ENCODE data around the gene SCAF1. TPM values are rescaled to one million over a fixed set of nuclear protein-coding genes. Genes with fewer than 3 reads are reported as not detected.
"Not testable (repeated sequence)": the region's sequence is repeated elsewhere in the genome, so short reads cannot be mapped to it uniquely, and the experiment has no call there.

The SCAF1 gene
- total RNA-seq, 2 experiments from 2014 or later: 48.1 to 59.9 TPM

DNA sequence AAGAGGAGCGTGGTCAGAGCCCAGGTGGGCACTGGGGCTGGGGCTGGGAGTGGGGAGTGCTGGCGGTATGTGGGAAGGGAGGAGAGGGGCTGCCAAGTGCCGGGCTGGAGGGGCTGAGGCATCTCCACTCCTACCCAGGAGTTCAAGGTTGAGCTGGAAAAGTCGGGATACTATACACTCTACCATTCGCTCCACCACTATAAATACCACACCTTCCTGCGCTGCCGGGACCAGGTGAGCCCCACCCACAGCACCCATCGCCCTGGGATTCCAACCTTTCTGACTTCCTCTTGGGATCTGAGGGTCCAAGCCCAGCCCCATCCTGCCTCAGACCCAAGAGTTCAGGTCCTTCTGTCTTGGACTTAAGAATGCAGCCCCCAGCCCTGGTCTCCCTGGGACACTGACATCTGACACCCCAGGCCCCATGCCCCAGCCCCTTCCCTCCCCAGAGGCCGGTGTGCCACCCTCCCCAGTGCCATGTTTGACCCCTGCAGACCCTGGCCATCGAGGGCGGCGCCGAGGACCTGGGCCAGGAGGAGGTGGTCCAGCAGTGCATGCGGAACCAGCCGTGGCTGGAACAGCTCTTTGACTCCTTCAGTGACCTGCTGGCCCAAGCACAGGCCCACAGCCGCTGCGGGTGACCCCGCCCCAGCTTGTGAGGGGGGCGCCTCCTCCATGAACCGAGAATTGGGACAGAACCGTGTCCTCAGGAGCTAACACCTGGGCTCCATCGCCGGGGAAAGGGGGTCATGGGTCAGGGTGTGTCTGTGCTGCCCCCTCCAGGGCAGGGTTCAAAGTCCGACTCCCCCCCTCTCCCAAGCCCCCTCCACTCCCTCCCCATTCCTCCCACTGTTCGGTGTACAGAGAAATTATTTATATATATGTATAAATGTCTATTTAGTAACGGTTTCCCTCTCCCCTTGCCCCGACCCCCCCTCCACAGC lies 16.8 kb upstream of the SCAF1 start:
- H3K36me3 Mint-ChIP-seq (ENCODE audit: low read depth): peaks cover 48% of the 10 kb centered on the region
- no peak for DNase-seq
- ChIA-PET POLR2A (no interaction called here), CTCF (interaction anchor here (0.9 kb wide), 1 partner anchor 15 kb away, joined by 4 read pairs; the partner anchor contains the start of gene RRAS)
- H3K4me1 Mint-ChIP-seq: no peaks in the 10 kb centered on the region
- H3K27me3 Mint-ChIP-seq: no peaks in the 10 kb centered on the region
- H3K27ac Mint-ChIP-seq: no peak overlapping the region
- no peaks in the 10 kb centered on the region for H3K9me3 Mint-ChIP-seq
- H3K4me3 Mint-ChIP-seq: no peak overlapping the region

DNA sequence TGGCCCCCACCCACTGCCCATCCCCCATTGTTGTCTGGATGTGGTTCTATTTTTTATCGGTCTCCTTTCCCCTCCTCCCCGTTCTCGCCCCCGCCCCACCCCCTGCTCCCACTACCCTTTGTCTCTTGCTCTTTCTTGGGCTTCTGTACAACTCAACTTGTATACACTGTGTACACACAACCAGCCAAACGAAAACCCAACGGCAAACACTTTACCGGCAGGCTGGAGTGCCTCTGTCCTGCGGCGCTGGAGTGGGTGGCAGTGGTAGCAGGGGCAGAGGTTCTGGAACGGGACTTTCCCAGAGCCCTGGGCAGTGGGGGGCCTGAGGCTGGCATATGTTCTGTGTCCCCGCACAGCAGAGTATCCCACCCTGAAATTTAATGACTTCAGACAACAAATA lies 15.8 kb upstream of the SCAF1 start:
- no peak overlapping the region for H3K27ac Mint-ChIP-seq
- ChIA-PET CTCF (no interaction called here), POLR2A (no interaction called here)
- H3K27me3 Mint-ChIP-seq: no peaks in the 10 kb centered on the region
- H3K4me3 Mint-ChIP-seq: no peak overlapping the region
- no peak for DNase-seq
- no peaks in the 10 kb centered on the region for H3K9me3 Mint-ChIP-seq
- no peaks in the 10 kb centered on the region for H3K4me1 Mint-ChIP-seq
- peaks cover 46% of the 10 kb centered on the region for H3K36me3 Mint-ChIP-seq (ENCODE audit: low read depth)

DNA sequence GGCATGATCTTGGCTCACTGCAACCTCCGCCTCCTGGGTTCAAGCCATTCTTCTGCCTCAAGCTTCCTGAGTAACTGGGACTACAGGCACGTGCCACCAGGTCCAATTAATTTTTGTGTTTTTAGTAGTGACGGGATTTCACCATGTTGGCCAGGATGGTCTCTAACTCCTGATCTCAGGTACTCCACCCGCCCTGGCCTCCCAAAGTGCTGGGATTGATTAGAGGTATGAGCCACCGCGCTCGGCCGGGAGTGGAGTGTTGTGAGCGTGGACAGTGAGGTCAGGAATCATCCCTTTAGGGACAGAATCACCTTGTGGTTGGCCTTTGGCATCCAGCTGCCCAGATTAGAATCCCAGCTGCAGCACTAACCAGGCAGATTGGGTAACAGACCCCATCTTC lies 12.3 kb upstream of the SCAF1 start:
- Mint-ChIP-seq H3K9me3 (no peaks in the 10 kb centered on the region), H3K36me3 (ENCODE audit: low read depth) (peaks cover 20% of the 10 kb centered on the region), H3K27me3 (no peaks in the 10 kb centered on the region), H3K27ac (no peak overlapping the region), H3K4me1 (no peaks in the 10 kb centered on the region), H3K4me3 (no peak overlapping the region)
- no peak for DNase-seq
- POLR2A ChIA-PET: no interaction called here
- CTCF ChIA-PET: interaction anchor here (0.7 kb wide), 1 partner anchor 12 kb away, joined by 3 read pairs; no protein-coding TSS in a partner anchor

DNA sequence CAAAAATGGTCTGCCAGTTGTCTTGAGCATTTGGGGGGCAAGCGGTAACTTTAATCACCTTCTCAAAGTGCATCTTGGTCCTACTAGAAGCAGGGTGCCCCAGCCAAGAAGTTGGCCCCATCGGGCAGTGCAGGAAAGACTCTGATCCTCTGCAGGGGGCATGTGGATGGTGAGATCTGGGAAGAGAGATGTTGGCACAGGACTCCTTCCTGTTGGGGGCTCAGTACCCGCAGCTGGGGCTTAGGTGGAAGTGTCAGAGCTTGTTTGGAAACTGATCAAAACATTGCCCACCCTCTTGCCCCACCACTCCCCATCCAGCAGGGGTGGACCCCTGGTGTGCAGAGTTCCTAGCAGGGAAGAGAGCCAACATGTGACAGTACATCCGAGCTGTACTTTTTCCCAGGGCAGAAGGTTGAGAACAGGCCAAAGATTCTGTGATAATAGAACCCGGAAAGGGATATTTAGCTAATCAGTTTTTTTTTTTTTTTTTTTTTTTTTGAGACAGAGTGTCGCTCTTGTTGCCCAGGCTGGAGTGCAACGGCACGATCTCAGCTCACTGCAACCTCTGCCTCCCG lies 10.9 kb upstream of the SCAF1 start:
- H3K4me3 Mint-ChIP-seq: no peak overlapping the region
- ChIA-PET POLR2A (interaction anchor here (0.6 kb wide), 2 partner anchors 20 to 177 kb away, joined by 4 to 5 read pairs; no protein-coding TSS in a partner anchor), CTCF (interaction anchor here (0.6 to 1.1 kb wide), 6 partner anchors 9 to 126 kb away, joined by 3 to 4 read pairs (median 3); partner anchors contain the start of gene RRAS)
- no peaks in the 10 kb centered on the region for H3K9me3 Mint-ChIP-seq
- H3K36me3 Mint-ChIP-seq (ENCODE audit: low read depth): peaks cover 15% of the 10 kb centered on the region
- DNase-seq: no peak
- no peaks in the 10 kb centered on the region for H3K4me1 Mint-ChIP-seq
- no peaks in the 10 kb centered on the region for H3K27me3 Mint-ChIP-seq
- no peak overlapping the region for H3K27ac Mint-ChIP-seq

DNA sequence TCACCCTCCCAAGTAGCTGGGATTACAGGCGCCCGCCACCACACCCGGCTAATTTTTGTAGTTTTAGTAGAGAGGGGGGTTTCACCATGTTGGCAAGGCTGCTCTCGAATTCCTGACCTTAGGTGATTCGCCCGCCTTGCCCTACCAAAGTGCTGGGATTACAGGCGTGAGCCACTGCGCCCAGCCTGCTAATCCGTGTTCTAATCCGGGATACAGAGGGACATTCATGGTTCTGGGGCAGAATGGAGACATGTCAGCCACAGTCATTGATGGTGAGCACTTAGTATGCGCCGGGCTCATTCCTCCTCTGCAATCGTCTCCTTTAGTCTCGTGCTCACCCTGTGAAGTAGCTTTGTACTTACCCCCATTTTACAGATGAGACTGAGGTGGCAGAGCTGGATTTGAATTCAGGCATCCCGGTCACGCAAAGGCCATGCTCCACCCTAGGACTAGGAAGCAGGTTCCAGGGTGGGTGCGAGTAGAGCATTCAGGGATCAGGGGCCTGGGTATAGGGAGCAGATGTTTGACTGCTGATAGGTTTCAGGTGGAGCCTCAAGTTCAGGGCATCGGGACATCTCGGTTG lies 10.3 kb upstream of the SCAF1 start:
- H3K9me3 Mint-ChIP-seq: no peaks in the 10 kb centered on the region
- peaks cover 15% of the 10 kb centered on the region for H3K36me3 Mint-ChIP-seq (ENCODE audit: low read depth)
- DNase-seq: no peak
- CTCF ChIA-PET: interaction anchor here (0.6 to 1.1 kb wide), 3 partner anchors 8 to 126 kb away, joined by 3 to 4 read pairs (median 3); partner anchors contain the start of gene RRAS
- H3K4me1 Mint-ChIP-seq: no peaks in the 10 kb centered on the region
- H3K27me3 Mint-ChIP-seq: no peaks in the 10 kb centered on the region
- H3K27ac Mint-ChIP-seq: peak overlapping the region; percentile 55
- POLR2A ChIA-PET: no interaction called here
- no peak overlapping the region for H3K4me3 Mint-ChIP-seq

DNA sequence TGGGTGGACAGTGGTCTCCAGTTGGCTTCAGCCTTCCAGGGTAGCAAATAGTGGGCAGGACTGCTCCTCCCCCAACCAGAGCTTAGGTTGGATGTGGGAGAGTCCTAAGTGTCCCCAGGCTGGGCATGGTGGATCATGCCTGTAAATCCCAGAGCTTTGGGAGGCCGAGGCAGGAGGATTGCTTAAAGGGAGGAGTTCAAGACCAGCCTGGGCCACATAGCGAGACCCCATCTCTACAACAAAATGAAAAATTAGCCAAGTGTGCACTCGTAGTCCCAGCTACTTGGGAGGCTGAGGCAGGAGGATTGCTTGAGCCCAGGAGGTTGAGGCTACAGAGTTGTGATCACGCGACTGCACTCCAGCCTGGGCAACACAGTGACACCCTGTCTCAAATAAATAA lies 9.4 kb upstream of the SCAF1 start:
- POLR2A ChIA-PET: no interaction called here
- no peak overlapping the region for H3K27ac Mint-ChIP-seq
- H3K4me1 Mint-ChIP-seq: no peaks in the 10 kb centered on the region
- no peak for DNase-seq
- no peaks in the 10 kb centered on the region for H3K9me3 Mint-ChIP-seq
- H3K4me3 Mint-ChIP-seq: no peak overlapping the region
- H3K36me3 Mint-ChIP-seq (ENCODE audit: low read depth): peaks cover 9% of the 10 kb centered on the region
- CTCF ChIA-PET: no interaction called here
- H3K27me3 Mint-ChIP-seq: no peaks in the 10 kb centered on the region

DNA sequence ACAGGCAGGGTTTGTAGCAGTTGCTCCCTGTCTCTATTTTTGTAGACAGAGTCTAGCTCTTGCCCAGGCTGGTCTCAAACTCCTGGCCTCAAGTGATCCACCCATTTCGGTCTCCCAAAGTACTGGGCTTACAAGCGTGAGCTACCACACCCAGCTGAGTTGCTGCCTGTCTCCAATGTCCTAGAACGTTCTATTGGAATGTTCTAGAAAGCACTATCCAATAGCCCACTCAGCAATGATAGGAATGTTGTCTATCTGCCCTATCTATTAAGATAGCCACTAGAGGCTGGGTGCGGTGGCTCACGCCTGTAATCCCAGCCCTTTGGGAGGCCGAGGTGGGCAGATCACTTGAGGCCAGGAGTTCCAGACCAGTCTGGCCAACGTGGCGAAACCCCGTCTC lies 8.7 kb upstream of the SCAF1 start:
- H3K27ac Mint-ChIP-seq; DNase-seq; CTCF ChIA-PET; H3K27me3 Mint-ChIP-seq; H3K36me3 Mint-ChIP-seq (ENCODE audit: low read depth); H3K4me1 Mint-ChIP-seq; H3K9me3 Mint-ChIP-seq; POLR2A ChIA-PET; H3K4me3 Mint-ChIP-seq: not testable (repeated sequence)

DNA sequence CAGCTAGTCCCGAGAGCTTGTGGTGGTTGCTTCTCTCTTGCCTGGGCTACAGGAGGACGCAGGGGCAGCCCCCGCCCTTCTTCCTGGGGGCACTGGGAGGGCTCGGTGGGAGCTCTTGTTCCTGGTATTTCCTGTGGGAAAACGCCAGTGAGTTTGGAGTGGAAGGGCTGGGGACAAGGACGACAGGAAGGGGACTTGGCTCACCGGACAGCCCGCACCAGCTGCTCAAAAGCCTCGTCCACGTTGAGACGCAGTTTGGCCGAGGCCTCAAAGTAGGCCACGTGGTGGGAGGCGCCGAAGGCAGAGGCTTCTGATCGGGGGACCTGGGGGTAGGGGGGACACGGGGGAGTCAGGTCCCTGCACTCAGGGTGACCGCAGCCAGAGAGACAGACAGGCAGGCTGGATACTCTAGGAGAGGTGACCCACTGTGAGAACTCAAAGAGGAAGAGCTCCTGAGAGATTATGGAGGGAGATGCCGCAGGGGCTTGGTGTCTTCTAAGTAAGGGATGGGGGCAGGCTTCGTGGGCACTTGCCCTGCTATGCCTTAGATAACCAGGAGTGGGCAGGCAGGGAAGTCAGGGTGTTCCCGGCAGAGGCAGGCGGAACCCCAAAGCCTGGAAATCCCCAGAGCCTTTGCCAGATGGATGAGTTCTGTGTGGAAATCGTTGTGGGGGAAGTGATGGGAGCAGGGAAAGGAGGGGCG lies 6.3 kb upstream of the SCAF1 start:
- H3K36me3 Mint-ChIP-seq (ENCODE audit: low read depth): no peaks in the 10 kb centered on the region
- H3K27ac Mint-ChIP-seq: no peak overlapping the region
- no peaks in the 10 kb centered on the region for H3K9me3 Mint-ChIP-seq
- H3K27me3 Mint-ChIP-seq: peaks cover 7% of the 10 kb centered on the region
- H3K4me3 Mint-ChIP-seq: no peak overlapping the region
- CTCF ChIA-PET: no interaction called here
- no peak for DNase-seq
- peaks cover 22% of the 10 kb centered on the region for H3K4me1 Mint-ChIP-seq
- POLR2A ChIA-PET: no interaction called here

DNA sequence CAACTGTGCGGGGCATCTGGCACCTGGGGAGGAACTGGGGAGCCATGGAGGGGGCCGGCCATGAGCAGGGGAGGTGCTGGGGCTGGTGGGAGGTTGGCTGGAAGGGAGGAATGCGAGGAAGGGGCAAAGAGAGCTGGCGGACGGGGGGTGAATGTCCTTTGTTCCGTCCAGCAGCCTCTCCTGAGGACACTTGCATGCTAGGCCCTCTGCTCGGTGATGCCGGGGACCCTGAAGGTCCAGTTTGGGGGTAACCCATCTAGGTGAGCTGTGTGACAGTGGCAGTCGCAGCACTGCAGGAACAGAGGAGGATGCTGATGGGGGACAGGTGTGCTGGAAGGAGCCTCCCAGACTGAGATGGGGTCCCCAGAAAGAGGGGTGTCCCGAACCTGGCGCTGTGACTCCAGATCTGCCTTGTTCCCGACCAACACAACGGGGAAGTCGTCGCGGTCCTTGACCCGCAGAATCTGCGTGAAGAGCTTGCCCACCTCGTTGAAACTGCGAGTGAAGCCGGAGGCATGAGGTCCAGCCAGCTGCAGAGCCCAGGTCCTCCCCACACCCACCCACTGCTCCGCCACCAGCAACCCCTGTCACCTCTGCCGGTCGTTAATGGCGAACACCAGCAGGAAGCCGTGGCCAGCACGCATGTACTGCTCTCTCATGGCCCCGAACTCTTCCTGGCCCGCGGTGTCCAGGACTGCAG lies 5.6 kb upstream of the SCAF1 start:
- DNase-seq: no peak
- Mint-ChIP-seq H3K9me3 (no peaks in the 10 kb centered on the region), H3K27ac (peak overlapping the region; percentile 11), H3K4me1 (peaks cover 26% of the 10 kb centered on the region), H3K36me3 (ENCODE audit: low read depth) (no peaks in the 10 kb centered on the region), H3K27me3 (peaks cover 7% of the 10 kb centered on the region), H3K4me3 (no peak overlapping the region)
- POLR2A ChIA-PET: no interaction called here
- CTCF ChIA-PET: no interaction called here

- ChIA-PET CTCF (interaction anchor here (1.1 kb wide), 1 partner anchor 210 kb away, joined by 4 read pairs; no protein-coding TSS in a partner anchor), POLR2A (no interaction called here)
- DNase-seq: no peak
- H3K4me3 Mint-ChIP-seq: peak overlapping the region; percentile 42
- H3K36me3 Mint-ChIP-seq (ENCODE audit: low read depth): no peaks in the 10 kb centered on the region
- peak overlapping the region; percentile 60 for H3K27ac Mint-ChIP-seq
- H3K27me3 Mint-ChIP-seq: peaks cover 7% of the 10 kb centered on the region
- H3K9me3 Mint-ChIP-seq: no peaks in the 10 kb centered on the region
- peaks cover 37% of the 10 kb centered on the region for H3K4me1 Mint-ChIP-seq
Observed at GRCh38 chr19:49637821-49638738, 3.9 kb upstream of the SCAF1 start.

GRCh38 chr19:49639401-49640112 lies 2.5 kb upstream of the SCAF1 start:
- ChIA-PET POLR2A (interaction anchor here (0.7 to 1.4 kb wide), 3 partner anchors 24 to 49 kb away, joined by 3 to 4 read pairs (median 3); no protein-coding TSS in a partner anchor), CTCF (interaction anchor here (0.6 to 1.5 kb wide), 15 partner anchors 8 to 195 kb away, joined by 3 to 7 read pairs (median 3); partner anchors contain the start of genes NOSIP and PRMT1)
- Mint-ChIP-seq H3K27me3 (peaks cover 7% of the 10 kb centered on the region), H3K4me3 (peak overlapping the region; percentile 93), H3K4me1 (peaks cover 51% of the 10 kb centered on the region), H3K9me3 (no peaks in the 10 kb centered on the region), H3K36me3 (ENCODE audit: low read depth) (peaks cover 2% of the 10 kb centered on the region), H3K27ac (peak overlapping the region; percentile 83)
- no peak for DNase-seq
